Motor neuron (in vitro differentiated cells): ENCODE results near the gene ATP5PB. TPM values are rescaled to one million over a fixed set of nuclear protein-coding genes. Genes with fewer than 3 reads are reported as not detected.

ENCODE experiments used
- ATAC-seq, 8 experiments: fragments of 200-7000 bp; cut with Tn5 transposase; replicated peaks in 6 of 8; 2 replicates each; pipeline ENCODE4 v1.8.0; 2021; ENCODE audit warnings: mild to moderate bottlenecking in 8 of 8, moderate library complexity in 8 of 8
- H3K27ac ChIP-seq, 2 donors: fragments of 250-450 bp; sonication (Bioruptor Pico); 2 replicates each; pipeline ENCODE4 v1.9.0; 2021; ENCODE audit warnings: antibody characterized with exemption in 2 of 2, mild to moderate bottlenecking in 2 of 2, moderate library complexity in 1 of 2
- H3K4me1 ChIP-seq, 2 donors: fragments of 250-450 bp; sonication (Bioruptor Pico); replicated peaks in 1 of 2; 2 replicates each; pipeline ENCODE4 v1.6.1; 2021; ENCODE audit warnings: antibody characterized with exemption in 2 of 2, mild to moderate bottlenecking in 2 of 2, moderate library complexity in 1 of 2
- H3K4me3 ChIP-seq, 5 donors: fragments of 250-450 bp; sonication (Bioruptor Pico); 2 replicates each; pipeline ENCODE4 v1.9.0; 2021; ENCODE audit warnings: antibody characterized with exemption in 5 of 5, mild to moderate bottlenecking in 5 of 5, moderate library complexity in 4 of 5
- WGBS, 10 experiments: fragments of 450-650 bp; shearing (Covaris generic); methylation state at CpG; one replicate each; pipeline ENCODE4 v1.0.0; 2022; 5-methylcytosine and 5-hydroxymethylcytosine counted together
- in situ Hi-C, 9 experiments: fragments of 400-800 bp; cut with MboI; loops; one replicate each; pipeline ENCODE4 v1.15.0; 2021; ENCODE audit warnings: low sequenced_read_pairs in 9 of 9, low pct_unique_long_range_greater_than_20kb in 2 of 9; ENCODE audit not compliant: unreplicated experiment in 9 of 9
- total RNA-seq, 8 experiments: library from RNA; unstranded; fragments of 300-600 nt; gene quantifications; 2 replicates each; pipeline versions ENCODE4 v1.2.3 to v1.2.4, GENCODE V29; 2022

The ATP5PB gene, protein sequence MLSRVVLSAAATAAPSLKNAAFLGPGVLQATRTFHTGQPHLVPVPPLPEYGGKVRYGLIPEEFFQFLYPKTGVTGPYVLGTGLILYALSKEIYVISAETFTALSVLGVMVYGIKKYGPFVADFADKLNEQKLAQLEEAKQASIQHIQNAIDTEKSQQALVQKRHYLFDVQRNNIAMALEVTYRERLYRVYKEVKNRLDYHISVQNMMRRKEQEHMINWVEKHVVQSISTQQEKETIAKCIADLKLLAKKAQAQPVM
- 100 to 1,000 TPM; 219 to 363 (median 246) TPM for total RNA-seq

DNA sequence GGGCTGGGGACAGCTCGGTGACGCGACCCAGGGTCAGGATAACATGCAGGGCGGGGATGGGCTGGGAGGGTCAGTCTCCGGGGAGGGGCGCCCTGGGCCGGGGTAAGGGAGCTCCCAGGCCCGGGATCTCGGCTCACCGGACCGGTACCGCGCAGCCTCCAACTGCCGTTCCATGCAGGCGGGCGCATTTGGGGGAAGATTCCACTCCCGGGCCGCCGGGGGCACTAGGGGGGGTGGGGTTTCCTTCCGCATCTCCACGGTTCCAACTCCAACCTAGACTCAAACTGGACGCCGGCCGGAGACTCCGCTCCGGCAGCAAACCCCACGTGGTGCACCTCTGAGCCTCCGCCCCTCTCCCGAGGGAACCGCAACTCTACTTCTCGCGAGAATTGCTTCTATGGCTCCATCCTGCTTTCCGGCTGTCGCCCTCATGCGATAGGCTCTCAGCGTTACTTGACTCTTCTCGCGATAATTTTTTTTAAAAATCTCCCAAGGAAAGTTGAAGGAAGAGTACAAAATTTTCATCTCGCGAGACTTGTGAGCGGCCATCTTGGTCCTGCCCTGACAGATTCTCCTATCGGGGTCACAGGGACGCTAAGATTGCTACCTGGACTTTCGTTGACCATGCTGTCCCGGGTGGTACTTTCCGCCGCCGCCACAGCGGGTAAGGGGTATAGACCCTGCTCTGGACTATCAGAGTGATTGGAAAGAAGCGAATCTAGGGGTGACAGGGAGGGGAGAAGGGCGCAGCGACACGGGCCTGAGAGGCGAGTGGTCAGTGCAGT is at the start of gene ATP5PB, which contains the start of gene WDR77:
Gene ATP5PB, plus strand, starts transcription at position 547 of the 785 bp plus-strand sequence. Its CDS starts 78 bp downstream, at position 625.
Gene WDR77, minus strand, starts transcription at position 339 of the 785 bp plus-strand sequence. Its CDS starts 87 bp downstream, at position 252.
- Histone ChIP-seq H3K4me1 (peaks cover 14 to 16% of the 10 kb centered on the region in 2 donors), H3K4me3 (peak within 1 kb of the TSS; percentile 80 to 94 (median 89)), H3K27ac (peak within 1 kb of the TSS; percentile 80 to 93)
- peak; percentile 89 to 98 (median 94) for ATAC-seq
- in situ Hi-C loops: no loop called here
- 0 to 5% (median 0%) methylated on average over 4 to 32 of the region's 54 CpGs; no CpG with 5 or more reads in 5 of the 10 experiments for WGBS, 10 experiments

DNA sequence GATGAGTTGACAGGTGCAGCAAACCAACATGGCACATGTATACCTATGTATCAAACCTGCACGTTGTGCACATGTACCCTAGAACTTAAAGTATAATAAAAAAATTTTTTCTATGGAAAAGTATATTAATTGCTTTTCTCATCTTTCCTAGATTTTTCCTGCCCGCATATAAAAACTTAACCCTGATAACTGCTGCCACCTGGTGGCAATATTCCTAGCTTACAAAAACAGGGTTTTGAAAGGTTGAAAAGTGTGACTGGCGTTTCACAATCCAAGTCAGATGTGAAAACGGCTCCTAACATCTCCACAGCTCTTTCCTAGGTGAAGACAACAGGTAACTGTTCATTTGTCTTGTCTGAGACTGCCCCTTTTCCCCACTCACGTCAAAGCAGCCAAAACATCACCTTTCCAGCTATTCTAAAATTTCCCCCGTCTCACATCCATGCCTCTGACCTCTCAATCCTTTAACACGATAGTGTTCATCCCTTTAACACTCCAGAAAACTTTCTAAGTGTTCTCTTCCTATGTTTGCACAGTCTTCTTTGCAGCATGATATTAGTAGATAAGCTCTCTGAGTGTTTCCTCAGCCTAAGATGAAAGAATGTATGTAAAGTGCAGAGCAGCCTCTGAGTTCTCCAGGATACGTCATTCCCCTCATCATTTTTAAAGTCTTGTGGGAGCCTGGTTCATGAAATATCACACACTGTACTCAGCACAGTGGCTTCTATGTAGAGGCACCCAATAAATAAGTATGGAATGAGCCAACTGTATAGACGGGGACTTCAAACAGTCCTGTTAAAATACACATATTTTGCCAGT is 49.3 kb upstream of the ATP5PB start:
- H3K4me1 ChIP-seq: no peaks in the 10 kb centered on the region

DNA sequence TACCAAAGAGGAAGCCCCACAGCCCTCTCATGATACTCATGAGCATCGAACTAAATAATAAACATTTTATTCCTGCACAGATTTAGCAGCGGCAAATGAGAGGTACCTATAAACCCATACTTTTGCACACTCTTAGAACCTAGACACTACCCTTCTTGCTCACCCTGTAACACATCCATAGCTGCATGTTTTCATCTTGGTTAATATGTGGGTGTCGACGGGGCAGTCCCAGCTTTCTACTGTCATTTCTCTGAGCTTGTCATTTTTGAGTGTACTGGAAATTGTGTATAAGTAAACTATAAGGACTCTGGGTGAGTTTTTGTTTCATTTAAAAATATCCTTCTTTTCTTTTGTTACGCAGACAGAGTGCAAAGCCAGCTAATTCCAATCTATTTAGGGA is 47.2 kb upstream of the ATP5PB start:
- no peak for ATAC-seq
- H3K4me1 ChIP-seq: no peaks in the 10 kb centered on the region
- WGBS, 10 experiments: 50 to 100% (median 80%) methylated on average over 1 to 5 of the region's 5 CpGs; no CpG with 5 or more reads in 3 of the 10 experiments
- no peak overlapping the region for H3K27ac ChIP-seq
- in situ Hi-C loops: loop anchor here in 1 of 9 experiments (25.0 kb wide), 1 partner anchor 190 kb away; the partner anchor contains the start of gene DENND2D
- H3K4me3 ChIP-seq: no peak overlapping the region

More for the DNA sequence above, 49.3 kb upstream of the ATP5PB start:
- ATAC-seq: peak in 2 of 8 experiments; percentile 22 to 42
- in situ Hi-C loops: loop anchor here in 6 of 9 experiments (10.0 to 25.0 kb wide), 3 partner anchors 163 to 188 kb away; partner anchors contain the start of genes CHI3L2 (in 5 of the 6) and DENND2D (in 1 of the 6)
- Histone ChIP-seq H3K27ac (no peak overlapping the region), H3K4me3 (no peak overlapping the region)
- WGBS, 10 experiments: 5 to 100% (median 29%) methylated on average over 2 to 9 of the region's 9 CpGs

DNA sequence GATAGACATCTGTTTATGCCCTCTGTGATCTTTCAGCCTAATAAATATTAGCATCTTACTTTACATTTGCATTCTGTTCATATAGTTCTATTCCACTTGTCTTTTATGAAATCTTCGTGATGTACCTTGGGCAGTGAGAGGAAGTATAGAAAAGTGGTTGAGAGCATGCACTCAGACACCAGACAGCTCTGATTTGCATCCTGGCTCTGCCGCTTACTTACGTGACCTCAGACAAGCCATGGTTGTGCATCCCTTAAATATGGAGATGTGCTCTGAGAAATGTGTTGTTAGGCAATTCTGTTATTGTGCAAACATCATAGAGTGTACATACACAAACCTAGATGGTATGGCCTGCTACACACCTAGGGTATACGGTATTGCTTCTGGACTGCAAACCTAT is 44.7 kb upstream of the ATP5PB start:
- ATAC-seq: peak in 2 of 8 experiments; percentile 17 to 25
- 0 to 100% (median 71%) methylated on average over 1 to 4 of the region's 4 CpGs; no CpG with 5 or more reads in 3 of the 10 experiments for WGBS, 10 experiments
- H3K4me1 ChIP-seq: no peaks in the 10 kb centered on the region
- H3K4me3 ChIP-seq: no peak overlapping the region
- in situ Hi-C loops: loop anchor here in 1 of 9 experiments (25.0 kb wide), 1 partner anchor 192 kb away; the partner anchor contains the start of gene DENND2D
- no peak overlapping the region for H3K27ac ChIP-seq

DNA sequence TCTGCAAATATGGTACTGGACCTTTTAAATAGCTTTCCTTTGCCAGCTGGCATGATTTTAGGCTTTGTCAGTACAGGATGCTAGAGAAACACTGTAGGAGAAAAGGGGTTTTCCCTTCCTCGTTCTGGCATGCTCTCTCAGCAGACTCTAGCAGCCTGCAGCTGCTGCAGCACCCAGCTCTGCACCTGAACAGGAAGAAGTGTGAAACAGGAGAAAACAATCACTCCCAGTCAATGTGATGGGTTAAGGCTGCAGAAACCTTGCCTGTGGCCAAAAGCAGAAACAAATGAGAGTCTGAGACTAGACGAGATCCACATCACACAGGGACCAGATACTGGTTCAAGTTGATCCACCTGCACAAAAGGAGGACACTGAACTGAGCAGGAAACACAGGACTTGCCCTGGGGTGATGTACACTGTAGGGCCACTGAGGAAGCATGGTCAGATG is 42.9 kb upstream of the ATP5PB start:
- in situ Hi-C loops: loop anchor here in 1 of 9 experiments (25.0 kb wide), 1 partner anchor 194 kb away; the partner anchor contains the start of gene DENND2D
- no peak overlapping the region for H3K27ac ChIP-seq
- H3K4me1 ChIP-seq: no peaks in the 10 kb centered on the region
- WGBS, 10 experiments: 0 to 25% (median 10%) methylated on average over 1 to 2 of the region's 2 CpGs; no CpG with 5 or more reads in 4 of the 10 experiments
- no peak overlapping the region for H3K4me3 ChIP-seq
- ATAC-seq: peak in 1 of 8 experiments; percentile 45

DNA sequence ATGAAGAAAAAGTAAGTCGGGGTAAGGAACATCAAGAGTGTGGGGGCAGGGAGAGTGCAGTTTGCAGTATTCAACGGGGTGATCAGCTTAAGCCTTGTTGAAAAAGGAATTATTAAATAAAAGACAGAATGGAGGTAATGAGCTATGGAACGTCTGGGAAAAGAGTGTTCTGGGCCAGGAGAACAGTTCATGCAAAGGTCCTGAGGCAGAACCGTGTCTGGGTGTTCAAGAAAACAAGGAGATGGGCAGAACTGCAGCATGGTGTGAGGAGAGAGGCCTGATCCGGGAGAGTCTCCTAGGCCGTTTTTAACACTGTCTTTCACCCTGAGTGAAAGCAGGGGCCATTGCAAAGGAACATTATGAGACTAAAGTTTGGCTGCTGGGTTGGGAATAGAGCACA is 42.0 kb upstream of the ATP5PB start:
- in situ Hi-C loops: loop anchor here in 1 of 9 experiments (25.0 kb wide), 1 partner anchor 195 kb away; the partner anchor contains the start of gene DENND2D

DNA sequence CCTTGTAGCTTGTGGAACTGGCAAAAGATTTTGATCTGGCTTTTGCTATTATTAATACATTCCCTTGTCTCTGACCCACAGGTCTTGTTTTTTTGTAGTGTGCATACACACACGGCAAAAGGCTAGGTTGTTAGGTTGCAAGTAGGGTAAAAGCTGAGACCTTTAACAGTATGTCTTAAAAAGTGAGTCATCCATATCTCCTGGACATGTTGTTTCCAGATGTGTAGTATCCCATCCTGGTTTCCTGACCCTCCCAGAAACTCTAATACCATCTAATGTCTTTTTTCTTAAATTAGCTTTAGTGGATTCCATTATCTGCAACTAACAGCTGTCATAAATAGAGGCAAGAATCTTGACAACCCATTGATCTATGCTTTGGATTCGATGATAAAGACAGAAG is 36.4 kb upstream of the ATP5PB start:
- H3K27ac ChIP-seq: no peak overlapping the region
- 0 to 86% (median 57%) methylated on average over 1 to 2 of the region's 2 CpGs for WGBS, 10 experiments
- H3K4me1 ChIP-seq: no peaks in the 10 kb centered on the region
- H3K4me3 ChIP-seq: no peak overlapping the region
- ATAC-seq: peak in 2 of 8 experiments; percentile 26 to 76
- in situ Hi-C loops: loop anchor here in 1 of 9 experiments (25.0 kb wide), 1 partner anchor 201 kb away; the partner anchor contains the start of gene DENND2D

More for the DNA sequence above, 42.0 kb upstream of the ATP5PB start:
- H3K27ac ChIP-seq: no peak overlapping the region
- no peak overlapping the region for H3K4me3 ChIP-seq
- ATAC-seq: no peak
- H3K4me1 ChIP-seq: no peaks in the 10 kb centered on the region
- WGBS, 10 experiments: 0 to 69% (median 58%) methylated on average over 1 to 6 of the region's 6 CpGs

DNA sequence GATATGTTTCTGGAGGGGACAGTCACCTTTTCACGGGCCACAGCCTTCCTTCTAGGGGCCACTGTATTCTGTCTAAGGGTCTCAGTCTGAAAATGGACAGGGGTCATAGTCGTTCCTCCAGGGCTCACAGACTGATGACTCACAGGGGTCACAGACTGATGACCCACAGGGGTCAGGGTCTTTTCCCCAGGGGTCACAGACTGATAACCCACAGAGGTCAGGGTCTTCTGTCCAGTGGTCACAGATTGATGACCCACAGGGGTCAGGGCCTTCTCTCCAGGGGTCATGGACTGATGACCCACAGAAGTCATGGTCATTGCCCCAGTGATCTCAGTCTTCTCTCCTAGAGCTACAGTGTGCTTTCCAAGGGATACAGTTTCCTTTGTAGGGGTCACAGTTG is 34.5 kb upstream of the ATP5PB start:
- no peak for ATAC-seq
- Histone ChIP-seq H3K4me3 (no peak overlapping the region), H3K4me1 (no peaks in the 10 kb centered on the region), H3K27ac (no peak overlapping the region)
- in situ Hi-C loops: loop anchor here in 1 of 9 experiments (25.0 kb wide), 1 partner anchor 202 kb away; the partner anchor contains the start of gene DENND2D
- WGBS, 10 experiments: 60 to 86% (median 83%) methylated on average over 1 to 2 of the region's 2 CpGs; no CpG with 5 or more reads in 6 of the 10 experiments

DNA sequence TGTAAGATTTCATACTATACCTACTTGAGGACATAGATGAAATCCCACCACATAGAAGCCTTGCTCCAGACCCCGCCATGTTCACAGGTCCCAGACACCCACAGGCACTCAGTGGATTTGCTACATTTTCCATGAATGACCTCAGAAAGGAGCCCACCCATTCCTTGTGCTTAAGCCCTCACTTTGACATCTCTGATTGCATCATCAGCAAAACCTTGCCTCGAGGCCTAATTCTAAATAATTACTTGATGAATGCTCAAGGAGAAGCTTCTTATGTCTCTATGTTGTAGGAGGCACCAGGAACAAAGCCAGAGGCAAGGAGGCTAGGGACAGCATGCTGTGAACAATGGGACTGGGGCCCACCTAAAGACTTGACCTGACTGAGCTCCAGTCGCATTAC is 33.8 kb upstream of the ATP5PB start:
- ATAC-seq: no peak
- no peak overlapping the region for H3K4me3 ChIP-seq
- in situ Hi-C loops: loop anchor here in 1 of 9 experiments (25.0 kb wide), 1 partner anchor 203 kb away; the partner anchor contains the start of gene DENND2D
- WGBS, 10 experiments: 0 to 100% (median 77%) methylated on average over 1 to 3 of the region's 3 CpGs; no CpG with 5 or more reads in 2 of the 10 experiments
- no peak overlapping the region for H3K27ac ChIP-seq
- H3K4me1 ChIP-seq: no peaks in the 10 kb centered on the region

DNA sequence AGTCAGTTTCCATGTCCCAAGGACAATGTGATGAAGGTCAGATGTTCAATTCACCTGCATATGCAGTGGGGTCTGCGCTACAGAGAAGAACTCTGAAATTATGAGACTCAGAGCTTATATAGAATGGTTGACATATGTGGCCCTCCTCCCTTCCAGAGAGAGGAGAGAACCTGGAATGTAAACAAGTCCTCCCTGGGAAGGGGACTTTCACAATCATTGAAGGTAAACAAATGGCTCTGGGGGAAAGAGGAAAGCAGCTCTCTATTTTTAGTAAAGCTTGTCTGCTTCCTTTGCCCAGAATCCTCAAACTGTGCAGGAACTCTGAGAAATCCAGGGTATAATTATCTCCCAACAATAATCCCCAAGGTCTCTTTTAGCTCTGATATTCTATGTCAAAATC is 31.5 kb upstream of the ATP5PB start:
- 67 to 100% (median 88%) methylated on average over 1 of the region's 1 CpG; no CpG with 5 or more reads in 3 of the 10 experiments for WGBS, 10 experiments
- in situ Hi-C loops: loop anchor here in 1 of 9 experiments (25.0 kb wide), 1 partner anchor 205 kb away; the partner anchor contains the start of gene DENND2D
- ATAC-seq: no peak

DNA sequence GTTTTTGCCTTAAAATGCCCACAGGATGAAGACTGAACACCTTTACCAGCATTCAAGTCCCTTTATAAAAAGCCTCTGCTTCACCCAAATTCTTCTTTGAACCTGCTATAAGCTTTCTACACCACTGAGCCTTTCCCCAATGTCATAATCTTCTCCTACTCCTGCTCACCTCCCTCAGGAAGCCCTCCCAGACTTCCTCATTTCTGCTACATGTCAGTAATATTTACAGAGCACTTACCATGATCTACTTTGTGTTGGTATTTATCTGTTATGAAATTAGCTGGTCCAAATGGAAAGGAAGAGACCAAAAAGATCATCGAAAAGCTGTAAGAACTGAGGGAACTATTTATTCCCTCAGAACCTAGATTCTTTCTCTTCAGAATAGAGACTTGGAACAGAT is 30.2 kb upstream of the ATP5PB start:
- H3K4me1 ChIP-seq: no peaks in the 10 kb centered on the region
- ATAC-seq: no peak
- in situ Hi-C loops: loop anchor here in 1 of 9 experiments (25.0 kb wide), 1 partner anchor 207 kb away; the partner anchor contains the start of gene DENND2D
- no peak overlapping the region for H3K4me3 ChIP-seq
- H3K27ac ChIP-seq: no peak overlapping the region
- WGBS, 10 experiments: 83 to 100% (median 100%) methylated on average over 1 of the region's 1 CpG; no CpG with 5 or more reads in 2 of the 10 experiments

More for the DNA sequence above, 31.5 kb upstream of the ATP5PB start:
- no peak overlapping the region for H3K4me3 ChIP-seq
- H3K27ac ChIP-seq: no peak overlapping the region
- H3K4me1 ChIP-seq: no peaks in the 10 kb centered on the region
